B cell (primary cell): ENCODE measurements around the gene MUC20. TPM values are rescaled to one million over a fixed set of nuclear protein-coding genes. Genes with fewer than 3 reads are reported as not detected.

Experiments
- ATAC-seq: fragments of 200-7000 bp; cut with Tn5 transposase; one replicate; pipeline ENCODE4 v1.10.0; 2021; ENCODE audit warnings: low read depth, mild to moderate bottlenecking, moderate number of reproducible peaks, moderate library complexity
- CTCF ChIA-PET: fragments of 350-600 bp; sonication (Branson Sonifier 250); formaldehyde crosslinking; loops from one replicate; lab custom pipeline; 2021; ENCODE audit warnings: antibody characterized with exemption, inconsistent platforms; lab: Charles Lee
- POLR2A ChIA-PET: fragments of 350-600 bp; sonication (Branson Sonifier 250); formaldehyde crosslinking; loops from one replicate; lab custom pipeline; 2021; ENCODE audit warnings: antibody characterized with exemption; lab: Charles Lee
- DNase-seq: peaks from one replicate; pipeline ENCODE4 v3.0.0; 2013
- H2AFZ ChIP-seq: 2 replicates; pipeline ENCODE4 v1.6.1; 2012; ENCODE audit warnings: mild to moderate bottlenecking, low read depth, low read length; ENCODE audit not compliant: insufficient read depth, poor library complexity, severe bottlenecking
- H3K27ac ChIP-seq, 2 donors: 1 replicate in 1 of 2; 2 replicates in 1 of 2; pipeline ENCODE4 v1.5.1; 2012 to 2013; ENCODE audit warnings: low read length in 2 of 2, mild to moderate bottlenecking in 2 of 2, moderate library complexity in 1 of 2
- H3K27me3 ChIP-seq, 4 experiments: fragments of 200-600 bp in 1 of 4; sonication (generic) in 1 of 4; replicated peaks in 1 of 4; 1 replicate in 2 of 4; 2 replicates in 2 of 4; pipeline versions ENCODE4 v1.6.1 to v1.7.0; 2013 to 2016; ENCODE audit warnings: low read length in 3 of 4, mild to moderate bottlenecking in 2 of 4, mixed read lengths in 1 of 4, moderate library complexity in 1 of 4; ENCODE audit not compliant: insufficient read depth in 4 of 4, control insufficient read depth in 3 of 4; ENCODE audit errors: control extremely low read depth in 1 of 4
- H3K36me3 ChIP-seq, 2 experiments: replicated peaks in 1 of 2; 1 replicate in 1 of 2; 2 replicates in 1 of 2; pipeline versions ENCODE4 v1.6.1 to v1.7.1; 2013; ENCODE audit warnings: low read length in 1 of 2; ENCODE audit not compliant: insufficient read depth in 2 of 2, control insufficient read depth in 1 of 2; ENCODE audit errors: control extremely low read depth in 1 of 2, extremely low read depth in 1 of 2
- H3K4me1 ChIP-seq, 2 donors: fragments of 200-600 bp in 1 of 2; sonication (generic) in 1 of 2; 1 replicate in 1 of 2; 2 replicates in 1 of 2; pipeline versions ENCODE4 v1.5.1 to v1.6.1; 2013 to 2017; ENCODE audit warnings: low read length in 2 of 2; ENCODE audit not compliant: control insufficient read depth in 2 of 2, insufficient read depth in 2 of 2
- H3K4me2 ChIP-seq: replicated peaks from 2 replicates; pipeline ENCODE3; 2012; ENCODE audit warnings: mild to moderate bottlenecking, low read depth, low read length; ENCODE audit not compliant: poor library complexity, severe bottlenecking
- H3K4me3 ChIP-seq, 5 experiments: fragments of 200-600 bp in 1 of 5; sonication (generic) in 1 of 5; 1 replicate in 3 of 5; 2 replicates in 2 of 5; pipeline versions ENCODE4 v1.5.1 to v1.7.0; 2011 to 2016; ENCODE audit warnings: low read length in 4 of 5, mild to moderate bottlenecking in 4 of 5, low read depth in 2 of 5, control low read depth in 1 of 5, moderate library complexity in 1 of 5; ENCODE audit not compliant: insufficient read depth in 1 of 5; ENCODE audit errors: control extremely low read depth in 1 of 5, extremely low read depth in 1 of 5
- H3K79me2 ChIP-seq: fragments of 200-600 bp; sonication (generic); one replicate; pipeline ENCODE4 v1.6.0; 2016; ENCODE audit warnings: low read length; ENCODE audit not compliant: control insufficient read depth, insufficient read depth
- H3K9ac ChIP-seq: fragments of 200-600 bp; sonication (generic); 2 replicates; pipeline ENCODE4 v1.6.1; 2017; ENCODE audit warnings: mild to moderate bottlenecking, low read length, moderate library complexity
- H3K9me3 ChIP-seq, 3 donors: one replicate each; pipeline versions ENCODE4 v1.6.1 to v1.7.1; 2013; ENCODE audit warnings: low read length in 2 of 3; ENCODE audit not compliant: control insufficient read depth in 2 of 3, insufficient read depth in 1 of 3; ENCODE audit errors: control extremely low read depth in 1 of 3
- H4K20me1 ChIP-seq: 2 replicates; pipeline ENCODE4 v1.6.0; 2012; ENCODE audit warnings: mild to moderate bottlenecking, low read length; ENCODE audit not compliant: insufficient read depth, control insufficient read depth, poor library complexity, severe bottlenecking
- H3K27ac Mint-ChIP-seq: one replicate; pipeline ENCODE4 v1.8.0; 2021; ENCODE audit warnings: mixed read lengths
- H3K27me3 Mint-ChIP-seq: one replicate; pipeline ENCODE4 v1.8.0; 2021; ENCODE audit warnings: mixed read lengths
- H3K4me1 Mint-ChIP-seq: one replicate; pipeline ENCODE4 v1.8.0; 2021; ENCODE audit warnings: mixed read lengths
- H3K4me3 Mint-ChIP-seq: one replicate; pipeline ENCODE4 v1.8.0; 2021; ENCODE audit warnings: mixed read lengths
- H3K9me3 Mint-ChIP-seq: one replicate; pipeline ENCODE4 v1.8.0; 2022; ENCODE audit warnings: mixed read lengths; ENCODE audit not compliant: insufficient read depth
- EZH2 ChIP-seq: IDR thresholded peaks from 2 replicates; pipeline ENCODE4 v1.6.1; 2012; ENCODE audit warnings: borderline replicate concordance, low read depth, mild to moderate bottlenecking, moderate library complexity, low read length; ENCODE audit not compliant: insufficient read depth, poor library complexity, severe bottlenecking
- WGBS: methylation state at CpG from one replicate; pipeline ENCODE4 v1.1.5; 2013; ENCODE audit warnings: missing lambda C conversion rate; ENCODE audit not compliant: insufficient coverage; 5-methylcytosine and 5-hydroxymethylcytosine counted together
- intact Hi-C: fragments of 100-400 bp; cut with micrococcal nuclease; formaldehyde crosslinking; loops from one replicate; pipeline ENCODE4 v1.10.0; 2022
- polyA plus RNA-seq: library from polyadenylated mRNA; depleted of rRNA; stranded (reverse); fragments of >200 nt; gene quantifications from 2 replicates; pipeline ENCODE4 v1.2.3, GENCODE V29; 2012
- total RNA-seq, 2 donors: library from RNA; stranded (reverse); fragments of 120-200 nt in 1 of 2; gene quantifications; 1 replicate in 1 of 2; 2 replicates in 1 of 2; pipeline versions ENCODE4 v1.2.3 to v1.2.4, GENCODE V29; 2013 to 2022
- TF ChIP-seq, protein P1 (sequence below): fragments of 200-600 bp; IDR thresholded peaks from one replicate; pipeline ENCODE4 v1.8.0; 2022; ENCODE audit warnings: antibody characterized with exemption, mild to moderate bottlenecking

Gene MUC20
- total and polyA plus RNA-seq, 2 donors (not counting 1 experiment from before 2014, with no cell fraction given) = 11.0 to 15.6 TPM

DNA sequence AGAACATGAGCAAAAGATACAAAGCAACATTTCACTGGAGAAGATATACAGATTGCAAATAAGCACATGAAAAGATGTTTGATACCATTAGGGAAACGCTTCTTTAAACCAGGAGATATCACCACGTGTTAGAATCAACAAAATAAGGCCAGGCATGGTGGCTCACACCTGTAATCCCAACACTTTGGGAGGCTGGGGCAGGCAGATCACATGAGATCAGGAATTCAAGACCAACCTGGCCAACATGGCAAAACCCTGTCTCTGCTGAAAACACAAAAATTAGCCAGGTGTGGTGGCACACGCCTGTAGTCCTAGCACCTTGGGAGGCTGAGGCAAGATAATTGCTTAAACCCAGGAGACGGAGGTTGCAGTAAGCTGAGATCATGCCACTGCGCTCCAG lies 20.5 kb upstream of the MUC20 start:
- no peaks in the 10 kb centered on the region for H3K79me2 ChIP-seq
- ChIA-PET CTCF (interaction anchor here (0.8 kb wide), 2 partner anchors 90 to 1245 kb away, joined by 4 to 5 read pairs; no protein-coding TSS in a partner anchor), POLR2A (no interaction called here)
- DNase-seq (no peak), ATAC-seq (no peak)
- H4K20me1 ChIP-seq = no peaks in the 10 kb centered on the region
- H3K27ac ChIP-seq = no peak overlapping the region
- H3K4me1 Mint-ChIP-seq = peaks cover 7% of the 10 kb centered on the region
- no peak overlapping the region for H3K4me3 Mint-ChIP-seq
- H3K4me1 ChIP-seq = no peaks in the 10 kb centered on the region
- no peaks in the 10 kb centered on the region for H3K27me3 ChIP-seq
- H3K4me2 ChIP-seq = no peak overlapping the region
- no peaks in the 10 kb centered on the region for H3K9me3 ChIP-seq
- H3K9me3 Mint-ChIP-seq = no peaks in the 10 kb centered on the region
- H3K9ac ChIP-seq = no peak overlapping the region
- TF ChIP-seq, protein P1, sequence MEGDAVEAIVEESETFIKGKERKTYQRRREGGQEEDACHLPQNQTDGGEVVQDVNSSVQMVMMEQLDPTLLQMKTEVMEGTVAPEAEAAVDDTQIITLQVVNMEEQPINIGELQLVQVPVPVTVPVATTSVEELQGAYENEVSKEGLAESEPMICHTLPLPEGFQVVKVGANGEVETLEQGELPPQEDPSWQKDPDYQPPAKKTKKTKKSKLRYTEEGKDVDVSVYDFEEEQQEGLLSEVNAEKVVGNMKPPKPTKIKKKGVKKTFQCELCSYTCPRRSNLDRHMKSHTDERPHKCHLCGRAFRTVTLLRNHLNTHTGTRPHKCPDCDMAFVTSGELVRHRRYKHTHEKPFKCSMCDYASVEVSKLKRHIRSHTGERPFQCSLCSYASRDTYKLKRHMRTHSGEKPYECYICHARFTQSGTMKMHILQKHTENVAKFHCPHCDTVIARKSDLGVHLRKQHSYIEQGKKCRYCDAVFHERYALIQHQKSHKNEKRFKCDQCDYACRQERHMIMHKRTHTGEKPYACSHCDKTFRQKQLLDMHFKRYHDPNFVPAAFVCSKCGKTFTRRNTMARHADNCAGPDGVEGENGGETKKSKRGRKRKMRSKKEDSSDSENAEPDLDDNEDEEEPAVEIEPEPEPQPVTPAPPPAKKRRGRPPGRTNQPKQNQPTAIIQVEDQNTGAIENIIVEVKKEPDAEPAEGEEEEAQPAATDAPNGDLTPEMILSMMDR = no peak
- TF ChIP-seq EZH2 = no peak
- no peak overlapping the region for H2AFZ ChIP-seq
- peaks cover 0 to 16% of the 10 kb centered on the region in 2 experiments for H3K36me3 ChIP-seq
- intact Hi-C loops = loop anchor here (10.0 kb wide), 1 partner anchor 56 kb away; no protein-coding TSS in a partner anchor
- H3K27ac Mint-ChIP-seq = no peak overlapping the region
- no peaks in the 10 kb centered on the region for H3K27me3 Mint-ChIP-seq
- WGBS = 90% methylated on average over 4 of the region's 5 CpGs
- H3K4me3 ChIP-seq = no peak overlapping the region

DNA sequence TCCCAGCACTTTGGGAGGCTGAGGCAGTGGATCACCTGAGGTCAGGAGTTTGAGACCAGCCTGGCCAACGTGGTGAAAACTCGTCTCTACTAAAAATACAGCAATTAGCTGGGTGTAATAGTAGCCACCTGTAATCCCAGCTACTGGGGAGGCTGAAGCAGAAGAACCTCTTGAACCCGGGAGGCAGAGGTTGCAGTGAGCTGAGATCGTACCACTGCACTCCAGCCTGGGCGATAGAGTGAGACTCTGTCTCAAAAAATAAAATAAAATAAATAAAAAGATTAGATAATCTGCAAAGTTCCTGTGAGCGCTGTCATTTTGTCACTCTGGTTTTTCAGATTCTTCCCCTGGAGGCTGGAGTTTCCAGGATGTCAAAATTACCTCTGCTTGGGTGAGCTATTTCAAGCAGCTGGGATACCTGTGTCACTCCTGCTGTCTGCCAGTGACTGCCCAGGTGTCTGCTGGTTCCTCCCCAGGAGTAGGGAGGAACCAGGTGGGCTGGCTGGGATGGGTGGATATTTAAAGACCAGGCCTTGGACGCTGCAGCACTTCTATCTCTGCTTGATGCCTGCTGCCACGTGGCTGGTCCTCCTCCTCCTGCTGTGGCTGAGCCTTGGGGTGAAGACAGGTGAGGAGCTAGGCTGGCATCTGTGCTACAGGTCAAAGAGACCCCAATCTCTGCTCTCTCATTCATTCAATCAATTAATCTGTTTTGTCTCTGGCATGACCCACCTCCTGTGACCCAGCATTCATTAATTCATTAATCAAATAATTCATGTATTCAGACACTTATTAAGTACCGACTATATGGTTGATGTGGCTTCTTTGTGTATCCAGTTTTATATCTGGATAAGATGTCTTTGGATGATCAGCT lies 19.5 kb upstream of the MUC20 start:
- Histone ChIP-seq H4K20me1 (no peaks in the 10 kb centered on the region), H3K27me3 (no peaks in the 10 kb centered on the region), H3K9me3 (no peaks in the 10 kb centered on the region), H3K9ac (no peak overlapping the region), H3K79me2 (no peaks in the 10 kb centered on the region), H3K36me3 (peaks cover 0 to 16% of the 10 kb centered on the region in 2 experiments), H2AFZ (no peak overlapping the region), H3K4me1 (no peaks in the 10 kb centered on the region), H3K4me2 (no peak overlapping the region), H3K4me3 (no peak overlapping the region), H3K27ac (no peak overlapping the region)
- POLR2A ChIA-PET = no interaction called here
- TF ChIP-seq, protein P1 = no peak
- no peak for TF ChIP-seq EZH2
- peaks cover 2% of the 10 kb centered on the region for H3K4me1 Mint-ChIP-seq
- WGBS = 85% methylated on average over 7 of the region's 9 CpGs
- intact Hi-C loops = loop anchor here (10.0 kb wide), 1 partner anchor 56 kb away; no protein-coding TSS in a partner anchor
- H3K9me3 Mint-ChIP-seq = no peaks in the 10 kb centered on the region
- H3K27me3 Mint-ChIP-seq = no peaks in the 10 kb centered on the region
- H3K4me3 Mint-ChIP-seq = no peak overlapping the region
- no peak overlapping the region for H3K27ac Mint-ChIP-seq
- DNase-seq (no peak), ATAC-seq (no peak)
- CTCF ChIA-PET = interaction anchor here (0.8 kb wide), 1 partner anchor 91 kb away, joined by 4 read pairs; no protein-coding TSS in a partner anchor
